Measurements from ENCODE around the gene CHL1. TPM values are rescaled to one million over a fixed set of nuclear protein-coding genes. Genes with fewer than 3 reads are reported as not detected.
A peak's percentile ranks its signal among the peaks of the same experiment; 100 is the strongest.

Gene CHL1
- total RNA-seq, 1 donor, result 3.6 TPM

DNA sequence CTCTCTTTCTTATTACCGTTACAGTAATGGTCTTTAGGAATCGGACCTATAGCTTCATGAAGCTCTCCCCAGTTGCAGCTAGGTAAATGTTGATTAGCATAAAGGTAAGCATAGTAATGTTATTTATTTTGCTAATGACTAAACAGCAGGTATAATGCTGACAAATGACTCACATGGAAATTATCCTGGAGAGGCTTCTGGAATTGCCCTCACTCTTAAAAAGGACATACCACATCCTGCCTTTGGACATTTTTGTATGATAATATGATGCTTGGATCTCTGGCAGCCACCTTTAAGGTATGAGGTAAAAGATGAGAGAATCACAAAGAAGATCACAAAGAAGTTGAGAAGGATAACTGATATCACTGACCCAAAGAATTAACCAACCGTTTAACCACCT lies 238.6 kb downstream of the CHL1 start:
- Histone ChIP-seq H3K79me2 (ENCODE audit: insufficient read depth, low read length) (no peaks in the 10 kb centered on the region), H3K4me3 (ENCODE audit: insufficient read depth, low read length) (no peak overlapping the region), H4K20me1 (ENCODE audit: insufficient read depth, low read length) (no peaks in the 10 kb centered on the region), H3K36me3 (ENCODE audit: insufficient read depth, low read length) (no peaks in the 10 kb centered on the region), H2AFZ (ENCODE audit: low read length) (no peak overlapping the region), H3K27ac (ENCODE audit: low read depth, low read length) (no peak overlapping the region), H3K9me3 (ENCODE audit: low read depth, low read length) (peaks cover 2% of the 10 kb centered on the region), H3K4me1 (ENCODE audit: insufficient read depth, low read length) (no peaks in the 10 kb centered on the region), H3K27me3 (ENCODE audit: insufficient read depth, low read length) (no peaks in the 10 kb centered on the region), H3K4me2 (ENCODE audit: insufficient read depth, low read length) (no peak overlapping the region)
- TF ChIP-seq, protein P1, sequence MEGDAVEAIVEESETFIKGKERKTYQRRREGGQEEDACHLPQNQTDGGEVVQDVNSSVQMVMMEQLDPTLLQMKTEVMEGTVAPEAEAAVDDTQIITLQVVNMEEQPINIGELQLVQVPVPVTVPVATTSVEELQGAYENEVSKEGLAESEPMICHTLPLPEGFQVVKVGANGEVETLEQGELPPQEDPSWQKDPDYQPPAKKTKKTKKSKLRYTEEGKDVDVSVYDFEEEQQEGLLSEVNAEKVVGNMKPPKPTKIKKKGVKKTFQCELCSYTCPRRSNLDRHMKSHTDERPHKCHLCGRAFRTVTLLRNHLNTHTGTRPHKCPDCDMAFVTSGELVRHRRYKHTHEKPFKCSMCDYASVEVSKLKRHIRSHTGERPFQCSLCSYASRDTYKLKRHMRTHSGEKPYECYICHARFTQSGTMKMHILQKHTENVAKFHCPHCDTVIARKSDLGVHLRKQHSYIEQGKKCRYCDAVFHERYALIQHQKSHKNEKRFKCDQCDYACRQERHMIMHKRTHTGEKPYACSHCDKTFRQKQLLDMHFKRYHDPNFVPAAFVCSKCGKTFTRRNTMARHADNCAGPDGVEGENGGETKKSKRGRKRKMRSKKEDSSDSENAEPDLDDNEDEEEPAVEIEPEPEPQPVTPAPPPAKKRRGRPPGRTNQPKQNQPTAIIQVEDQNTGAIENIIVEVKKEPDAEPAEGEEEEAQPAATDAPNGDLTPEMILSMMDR (IDR thresholded peaks at IDR 0.05; ENCODE audit: extremely low read depth, low read depth, low read length), result no peak
- peak; percentile 3 for DNase-seq (ENCODE audit: insufficient read length, low spot score, missing footprints)

DNA sequence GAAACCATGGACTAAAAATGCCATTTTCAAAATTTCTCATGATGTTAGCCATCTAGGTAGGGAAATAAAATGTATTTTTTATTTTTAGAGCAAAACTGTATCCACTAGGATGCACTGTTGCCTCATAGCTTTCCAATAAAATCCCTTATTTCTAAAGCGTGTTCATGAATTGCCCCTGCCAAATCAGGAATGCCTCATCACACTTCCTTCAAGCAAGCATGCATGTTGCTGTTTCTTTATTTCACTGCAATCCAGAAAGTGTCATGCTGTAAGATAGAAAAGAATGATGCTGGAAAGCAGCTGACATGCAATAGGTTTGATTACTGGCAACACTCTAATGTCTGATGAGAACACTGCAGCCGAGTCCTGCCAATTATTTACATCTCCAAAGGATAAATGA lies 239.5 kb downstream of the CHL1 start:
- H2AFZ ChIP-seq (ENCODE audit: low read length), result no peak overlapping the region
- H3K9me3 ChIP-seq (ENCODE audit: low read depth, low read length), result peaks cover 1% of the 10 kb centered on the region
- no peak overlapping the region for H3K27ac ChIP-seq (ENCODE audit: low read depth, low read length)
- DNase-seq (ENCODE audit: insufficient read length, low spot score, missing footprints), result no peak
- H3K4me2 ChIP-seq (ENCODE audit: insufficient read depth, low read length), result no peak overlapping the region
- H3K36me3 ChIP-seq (ENCODE audit: insufficient read depth, low read length), result no peaks in the 10 kb centered on the region
- H3K4me3 ChIP-seq (ENCODE audit: insufficient read depth, low read length), result no peak overlapping the region
- H3K79me2 ChIP-seq (ENCODE audit: insufficient read depth, low read length), result no peaks in the 10 kb centered on the region
- TF ChIP-seq, protein P1 (IDR thresholded peaks at IDR 0.05; ENCODE audit: extremely low read depth, low read depth, low read length), result no peak
- no peaks in the 10 kb centered on the region for H3K4me1 ChIP-seq (ENCODE audit: insufficient read depth, low read length)
- no peaks in the 10 kb centered on the region for H4K20me1 ChIP-seq (ENCODE audit: insufficient read depth, low read length)
- H3K27me3 ChIP-seq (ENCODE audit: insufficient read depth, low read length), result no peaks in the 10 kb centered on the region

DNA sequence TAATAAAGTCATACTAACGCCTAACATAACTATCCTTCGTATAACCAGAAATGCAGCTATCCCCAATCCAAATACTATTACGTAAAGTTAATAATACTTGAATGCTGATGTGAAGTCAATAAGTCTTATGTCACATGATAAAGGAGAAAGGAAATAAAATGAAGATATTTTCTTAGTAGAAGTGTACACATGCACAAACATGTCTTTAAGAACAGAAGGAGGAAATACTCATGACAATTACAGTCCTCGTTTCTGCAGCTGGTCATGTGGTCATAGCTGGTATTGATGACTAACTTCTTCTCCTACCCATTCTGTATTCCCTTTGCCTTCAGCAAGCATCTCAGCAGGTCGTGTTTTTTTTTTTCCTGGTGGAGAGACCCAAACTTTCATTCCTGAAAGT lies 244.3 kb downstream of the CHL1 start:
- TF ChIP-seq, protein P1 (IDR thresholded peaks at IDR 0.05; ENCODE audit: extremely low read depth, low read depth, low read length), result no peak
- Histone ChIP-seq H3K9me3 (ENCODE audit: low read depth, low read length) (no peaks in the 10 kb centered on the region), H2AFZ (ENCODE audit: low read length) (no peak overlapping the region), H3K4me2 (ENCODE audit: insufficient read depth, low read length) (no peak overlapping the region), H4K20me1 (ENCODE audit: insufficient read depth, low read length) (no peaks in the 10 kb centered on the region), H3K4me1 (ENCODE audit: insufficient read depth, low read length) (no peaks in the 10 kb centered on the region), H3K27ac (ENCODE audit: low read depth, low read length) (no peak overlapping the region), H3K36me3 (ENCODE audit: insufficient read depth, low read length) (no peaks in the 10 kb centered on the region), H3K27me3 (ENCODE audit: insufficient read depth, low read length) (no peaks in the 10 kb centered on the region), H3K4me3 (ENCODE audit: insufficient read depth, low read length) (no peak overlapping the region), H3K79me2 (ENCODE audit: insufficient read depth, low read length) (no peaks in the 10 kb centered on the region)
- DNase-seq (ENCODE audit: insufficient read length, low spot score, missing footprints), result no peak

DNA sequence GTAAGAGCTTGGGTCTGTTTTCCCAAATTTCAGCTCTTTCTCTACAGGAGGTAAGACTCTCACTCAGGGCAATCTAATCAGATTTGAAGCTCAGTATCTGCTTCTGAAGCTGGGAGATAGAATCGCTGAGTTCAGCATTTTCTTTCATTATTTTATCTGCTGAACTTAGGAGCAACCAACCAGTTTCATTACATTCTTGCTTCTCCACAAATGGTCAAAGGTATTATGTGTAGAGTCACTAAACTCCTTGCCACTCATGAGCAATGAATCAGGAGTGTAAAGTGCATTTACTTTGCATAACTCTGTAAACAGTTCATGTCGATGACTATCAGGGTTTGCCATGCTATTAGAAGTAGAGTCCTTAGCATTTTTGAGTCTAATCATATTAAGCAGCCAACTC lies 249.4 kb downstream of the CHL1 start:
- no peak overlapping the region for H3K27ac ChIP-seq (ENCODE audit: low read depth, low read length)
- no peak for DNase-seq (ENCODE audit: insufficient read length, low spot score, missing footprints)

More for the DNA sequence above, 249.4 kb downstream of the CHL1 start:
- Histone ChIP-seq H3K4me1 (ENCODE audit: insufficient read depth, low read length) (no peaks in the 10 kb centered on the region), H2AFZ (ENCODE audit: low read length) (no peak overlapping the region), H3K4me2 (ENCODE audit: insufficient read depth, low read length) (no peak overlapping the region), H3K4me3 (ENCODE audit: insufficient read depth, low read length) (no peak overlapping the region), H3K9me3 (ENCODE audit: low read depth, low read length) (no peaks in the 10 kb centered on the region), H3K79me2 (ENCODE audit: insufficient read depth, low read length) (no peaks in the 10 kb centered on the region), H3K27me3 (ENCODE audit: insufficient read depth, low read length) (no peaks in the 10 kb centered on the region), H4K20me1 (ENCODE audit: insufficient read depth, low read length) (no peaks in the 10 kb centered on the region), H3K36me3 (ENCODE audit: insufficient read depth, low read length) (no peaks in the 10 kb centered on the region)
- TF ChIP-seq, protein P1 (IDR thresholded peaks at IDR 0.05; ENCODE audit: extremely low read depth, low read depth, low read length), result no peak
